Measurements from ENCODE around the gene MAD2L1. TPM values are rescaled to one million over a fixed set of nuclear protein-coding genes. Genes with fewer than 3 reads are reported as not detected.

The MAD2L1 gene
- total and polyA plus RNA-seq, 2 of the 13 experiments (the other 11 are each of a cell fraction or from before 2014, with no cell fraction given): 40.6 to 109 TPM

DNA sequence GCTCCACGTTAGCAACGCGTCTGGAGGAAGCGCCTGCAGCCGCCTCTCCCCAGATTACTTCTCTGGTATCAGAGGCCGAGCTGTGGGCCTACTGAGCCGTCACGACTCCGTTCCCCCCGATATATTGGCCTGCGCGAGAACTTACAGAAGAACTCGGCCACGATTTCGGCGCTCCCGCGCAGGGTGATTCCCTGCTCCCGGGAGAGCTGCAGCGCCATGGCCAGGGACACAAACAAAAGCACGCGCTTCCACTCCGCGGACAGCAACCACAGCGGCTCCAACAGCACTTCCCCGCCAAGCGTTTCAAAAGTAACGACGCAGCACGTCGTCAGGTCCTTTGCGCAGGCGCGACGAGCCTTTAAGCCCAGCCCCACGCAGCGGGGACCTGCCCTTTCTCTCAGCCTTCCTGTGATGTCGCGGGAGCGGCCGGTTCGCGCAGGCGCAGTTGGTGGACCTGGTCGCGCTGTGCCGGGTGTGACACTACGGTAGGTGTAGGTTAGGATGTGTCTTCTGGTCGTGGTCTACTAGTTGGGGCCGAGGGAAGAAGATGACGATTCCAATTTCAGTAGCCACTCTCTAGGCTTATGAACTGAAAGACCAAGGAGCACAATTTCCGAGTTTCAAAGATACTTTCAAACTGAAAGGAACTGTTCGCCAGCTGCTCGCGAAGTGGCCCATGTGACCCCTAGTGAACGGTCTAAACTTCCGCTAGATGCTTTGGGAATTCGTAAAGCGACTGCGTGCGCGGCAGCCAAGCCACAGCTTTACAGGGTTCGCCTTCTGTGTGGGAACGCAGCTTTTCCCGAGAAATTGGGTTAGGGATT is at the start of gene MAD2L1 (continued):
- TF ChIP-seq, protein P1, sequence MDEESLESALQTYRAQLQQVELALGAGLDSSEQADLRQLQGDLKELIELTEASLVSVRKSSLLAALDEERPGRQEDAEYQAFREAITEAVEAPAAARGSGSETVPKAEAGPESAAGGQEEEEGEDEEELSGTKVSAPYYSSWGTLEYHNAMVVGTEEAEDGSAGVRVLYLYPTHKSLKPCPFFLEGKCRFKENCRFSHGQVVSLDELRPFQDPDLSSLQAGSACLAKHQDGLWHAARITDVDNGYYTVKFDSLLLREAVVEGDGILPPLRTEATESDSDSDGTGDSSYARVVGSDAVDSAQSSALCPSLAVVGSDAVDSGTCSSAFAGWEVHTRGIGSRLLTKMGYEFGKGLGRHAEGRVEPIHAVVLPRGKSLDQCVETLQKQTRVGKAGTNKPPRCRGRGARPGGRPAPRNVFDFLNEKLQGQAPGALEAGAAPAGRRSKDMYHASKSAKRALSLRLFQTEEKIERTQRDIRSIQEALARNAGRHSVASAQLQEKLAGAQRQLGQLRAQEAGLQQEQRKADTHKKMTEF (CRISPR knock-in tag; IDR thresholded peaks at IDR 0.05): peak; percentile 54
- TF ChIP-seq, protein P2, sequence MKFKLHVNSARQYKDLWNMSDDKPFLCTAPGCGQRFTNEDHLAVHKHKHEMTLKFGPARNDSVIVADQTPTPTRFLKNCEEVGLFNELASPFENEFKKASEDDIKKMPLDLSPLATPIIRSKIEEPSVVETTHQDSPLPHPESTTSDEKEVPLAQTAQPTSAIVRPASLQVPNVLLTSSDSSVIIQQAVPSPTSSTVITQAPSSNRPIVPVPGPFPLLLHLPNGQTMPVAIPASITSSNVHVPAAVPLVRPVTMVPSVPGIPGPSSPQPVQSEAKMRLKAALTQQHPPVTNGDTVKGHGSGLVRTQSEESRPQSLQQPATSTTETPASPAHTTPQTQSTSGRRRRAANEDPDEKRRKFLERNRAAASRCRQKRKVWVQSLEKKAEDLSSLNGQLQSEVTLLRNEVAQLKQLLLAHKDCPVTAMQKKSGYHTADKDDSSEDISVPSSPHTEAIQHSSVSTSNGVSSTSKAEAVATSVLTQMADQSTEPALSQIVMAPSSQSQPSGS (CRISPR knock-in tag; IDR thresholded peaks at IDR 0.05): peak; percentile 57
- no peak for TF ChIP-seq EZH2 (conservative IDR thresholded peaks at IDR 0.05; ENCODE audit: low read depth, low read length)
- TF ChIP-seq, protein P3, sequence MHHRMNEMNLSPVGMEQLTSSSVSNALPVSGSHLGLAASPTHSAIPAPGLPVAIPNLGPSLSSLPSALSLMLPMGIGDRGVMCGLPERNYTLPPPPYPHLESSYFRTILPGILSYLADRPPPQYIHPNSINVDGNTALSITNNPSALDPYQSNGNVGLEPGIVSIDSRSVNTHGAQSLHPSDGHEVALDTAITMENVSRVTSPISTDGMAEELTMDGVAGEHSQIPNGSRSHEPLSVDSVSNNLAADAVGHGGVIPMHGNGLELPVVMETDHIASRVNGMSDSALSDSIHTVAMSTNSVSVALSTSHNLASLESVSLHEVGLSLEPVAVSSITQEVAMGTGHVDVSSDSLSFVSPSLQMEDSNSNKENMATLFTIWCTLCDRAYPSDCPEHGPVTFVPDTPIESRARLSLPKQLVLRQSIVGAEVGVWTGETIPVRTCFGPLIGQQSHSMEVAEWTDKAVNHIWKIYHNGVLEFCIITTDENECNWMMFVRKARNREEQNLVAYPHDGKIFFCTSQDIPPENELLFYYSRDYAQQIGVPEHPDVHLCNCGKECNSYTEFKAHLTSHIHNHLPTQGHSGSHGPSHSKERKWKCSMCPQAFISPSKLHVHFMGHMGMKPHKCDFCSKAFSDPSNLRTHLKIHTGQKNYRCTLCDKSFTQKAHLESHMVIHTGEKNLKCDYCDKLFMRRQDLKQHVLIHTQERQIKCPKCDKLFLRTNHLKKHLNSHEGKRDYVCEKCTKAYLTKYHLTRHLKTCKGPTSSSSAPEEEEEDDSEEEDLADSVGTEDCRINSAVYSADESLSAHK (CRISPR knock-in tag; IDR thresholded peaks at IDR 0.05; ENCODE audit: borderline replicate concordance): no peak
- TF ChIP-seq EED (CRISPR knock-in tag; IDR thresholded peaks at IDR 0.05): no peak
- no peak for TF ChIP-seq ZKSCAN1 (IDR thresholded peaks at IDR 0.05; ENCODE audit: low read length)
- TF ChIP-seq SIN3B (IDR thresholded peaks at IDR 0.05; ENCODE audit: low read length): peak; percentile 97
- TF ChIP-seq JUN (CRISPR knock-in tag; IDR thresholded peaks at IDR 0.05): no peak
- no peak for TF ChIP-seq ZNF180 (CRISPR knock-in tag; IDR thresholded peaks at IDR 0.05; ENCODE audit: borderline replicate concordance, low read depth)
- TF ChIP-seq ZNF10 (CRISPR knock-in tag; IDR thresholded peaks at IDR 0.05; ENCODE audit: borderline replicate concordance, low read depth): no peak
- no peak for TF ChIP-seq TBL1XR1 (IDR thresholded peaks at IDR 0.05; ENCODE audit: borderline replicate concordance, low read length, partially characterized antibody)
- no peak for TF ChIP-seq XRCC5 (optimal IDR thresholded peaks at IDR 0.05; ENCODE audit: low read length)
- no peak for TF ChIP-seq NCOR1 (IDR thresholded peaks at IDR 0.05; ENCODE audit: borderline replicate concordance, low read length)
- TF ChIP-seq, protein P4, sequence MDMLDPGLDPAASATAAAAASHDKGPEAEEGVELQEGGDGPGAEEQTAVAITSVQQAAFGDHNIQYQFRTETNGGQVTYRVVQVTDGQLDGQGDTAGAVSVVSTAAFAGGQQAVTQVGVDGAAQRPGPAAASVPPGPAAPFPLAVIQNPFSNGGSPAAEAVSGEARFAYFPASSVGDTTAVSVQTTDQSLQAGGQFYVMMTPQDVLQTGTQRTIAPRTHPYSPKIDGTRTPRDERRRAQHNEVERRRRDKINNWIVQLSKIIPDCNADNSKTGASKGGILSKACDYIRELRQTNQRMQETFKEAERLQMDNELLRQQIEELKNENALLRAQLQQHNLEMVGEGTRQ (IDR thresholded peaks at IDR 0.05; ENCODE audit: low read depth, low read length): peak; percentile 65
- TF ChIP-seq, protein P4 (CRISPR knock-in tag; IDR thresholded peaks at IDR 0.05; ENCODE audit: borderline replicate concordance): peak; percentile 88; the same call in 1 of the 2 replicates
- TF ChIP-seq, protein P5, sequence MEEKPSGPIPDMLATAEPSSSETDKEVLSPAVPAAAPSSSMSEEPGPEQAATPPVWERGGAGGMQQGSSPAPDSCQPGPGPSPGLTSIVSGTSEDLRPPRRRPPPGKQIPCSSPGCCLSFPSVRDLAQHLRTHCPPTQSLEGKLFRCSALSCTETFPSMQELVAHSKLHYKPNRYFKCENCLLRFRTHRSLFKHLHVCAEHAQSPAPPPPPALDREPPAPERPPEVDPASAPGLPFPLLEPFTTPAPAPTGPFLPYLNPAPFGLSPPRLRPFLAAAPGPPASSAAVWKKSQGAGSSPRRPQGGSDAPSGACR (CRISPR knock-in tag; IDR thresholded peaks at IDR 0.05): no peak
- TF ChIP-seq TEAD2 (CRISPR knock-in tag; IDR thresholded peaks at IDR 0.05): no peak
- TF ChIP-seq ZBTB42 (CRISPR knock-in tag; IDR thresholded peaks at IDR 0.05): no peak
- no peak; the same call in 1 of the 2 replicates for TF ChIP-seq ZNF274 (CRISPR knock-in tag; IDR thresholded peaks at IDR 0.05)
- TF ChIP-seq MZF1 (CRISPR knock-in tag; IDR thresholded peaks at IDR 0.05; ENCODE audit: borderline replicate concordance): no peak
- no peak for TF ChIP-seq ZSCAN20 (CRISPR knock-in tag; IDR thresholded peaks at IDR 0.05; ENCODE audit: borderline replicate concordance)
- TF ChIP-seq ZFYVE20 (CRISPR knock-in tag; IDR thresholded peaks at IDR 0.05; ENCODE audit: borderline replicate concordance, low read depth): peak; percentile 19; the same call in 1 of the 2 replicates
